Measurements from ENCODE around the gene CEP112.

DNA sequence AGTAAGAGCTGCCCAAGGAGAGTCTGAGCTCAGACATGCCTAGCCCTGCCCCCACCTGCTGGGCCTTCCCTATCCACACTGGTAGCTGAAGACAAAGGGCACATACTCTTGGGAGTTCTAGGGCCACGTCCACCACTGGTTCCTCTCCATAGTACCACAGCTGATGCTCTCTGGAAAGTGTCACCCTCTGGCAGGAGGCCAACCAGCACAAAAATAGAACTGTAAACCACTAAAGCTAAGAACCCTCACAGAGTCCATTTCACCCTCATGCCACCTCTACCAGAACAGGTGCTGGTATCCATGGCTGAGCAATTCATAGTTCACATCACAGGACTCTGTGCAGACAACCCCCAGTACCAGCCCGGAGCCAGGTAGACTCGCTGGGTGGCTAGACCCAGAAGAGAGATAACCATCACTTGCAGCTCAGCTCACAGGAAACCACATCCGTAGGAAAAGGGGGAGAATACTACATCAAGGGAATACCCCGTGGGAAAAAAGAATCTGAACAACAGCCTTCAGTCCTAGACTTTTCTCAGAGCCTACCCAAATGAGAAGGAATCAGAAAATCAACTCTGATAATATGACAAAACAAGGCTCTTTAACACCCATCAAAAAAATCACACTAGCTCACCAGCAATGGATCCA lies 115.3 kb downstream of the CEP112 start:
- TF ChIP-seq, protein P1, sequence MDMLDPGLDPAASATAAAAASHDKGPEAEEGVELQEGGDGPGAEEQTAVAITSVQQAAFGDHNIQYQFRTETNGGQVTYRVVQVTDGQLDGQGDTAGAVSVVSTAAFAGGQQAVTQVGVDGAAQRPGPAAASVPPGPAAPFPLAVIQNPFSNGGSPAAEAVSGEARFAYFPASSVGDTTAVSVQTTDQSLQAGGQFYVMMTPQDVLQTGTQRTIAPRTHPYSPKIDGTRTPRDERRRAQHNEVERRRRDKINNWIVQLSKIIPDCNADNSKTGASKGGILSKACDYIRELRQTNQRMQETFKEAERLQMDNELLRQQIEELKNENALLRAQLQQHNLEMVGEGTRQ (IDR thresholded peaks at IDR 0.05; ENCODE audit: borderline replicate concordance, low read depth, low read length) = no peak
- TF ChIP-seq, protein P2, sequence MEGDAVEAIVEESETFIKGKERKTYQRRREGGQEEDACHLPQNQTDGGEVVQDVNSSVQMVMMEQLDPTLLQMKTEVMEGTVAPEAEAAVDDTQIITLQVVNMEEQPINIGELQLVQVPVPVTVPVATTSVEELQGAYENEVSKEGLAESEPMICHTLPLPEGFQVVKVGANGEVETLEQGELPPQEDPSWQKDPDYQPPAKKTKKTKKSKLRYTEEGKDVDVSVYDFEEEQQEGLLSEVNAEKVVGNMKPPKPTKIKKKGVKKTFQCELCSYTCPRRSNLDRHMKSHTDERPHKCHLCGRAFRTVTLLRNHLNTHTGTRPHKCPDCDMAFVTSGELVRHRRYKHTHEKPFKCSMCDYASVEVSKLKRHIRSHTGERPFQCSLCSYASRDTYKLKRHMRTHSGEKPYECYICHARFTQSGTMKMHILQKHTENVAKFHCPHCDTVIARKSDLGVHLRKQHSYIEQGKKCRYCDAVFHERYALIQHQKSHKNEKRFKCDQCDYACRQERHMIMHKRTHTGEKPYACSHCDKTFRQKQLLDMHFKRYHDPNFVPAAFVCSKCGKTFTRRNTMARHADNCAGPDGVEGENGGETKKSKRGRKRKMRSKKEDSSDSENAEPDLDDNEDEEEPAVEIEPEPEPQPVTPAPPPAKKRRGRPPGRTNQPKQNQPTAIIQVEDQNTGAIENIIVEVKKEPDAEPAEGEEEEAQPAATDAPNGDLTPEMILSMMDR (IDR thresholded peaks at IDR 0.05 in 2 of 3, conservative IDR thresholded peaks at IDR 0.05 in 1 of 3; ENCODE audit: control insufficient read depth in 2 of 3, extremely low read depth in 1 of 3, insufficient read depth in 1 of 3, low read depth in 3 of 3, low read length in 3 of 3) = no peak
- TF ChIP-seq BACH1 (IDR thresholded peaks at IDR 0.05; ENCODE audit: borderline replicate concordance) = no peak
- TF ChIP-seq CEBPB (IDR thresholded peaks at IDR 0.05; ENCODE audit: borderline replicate concordance in 1 of 2, low read depth in 2 of 2, low read length in 2 of 2) = no peak
- no peak for TF ChIP-seq POLR2A (IDR thresholded peaks at IDR 0.05; ENCODE audit: low read depth, low read length)

Data from GM12878 (cell line).